SIG-M5 (cell line): ENCODE measurements around the gene SCARB1.

ENCODE experiments used
- DNase-seq: peaks from one replicate; lab custom pipeline; 2025; lab: John Stamatoyannopoulos, UW

Gene SCARB1

GRCh38 chr12:124821252-124822200 is 42.1 kb downstream of the SCARB1 start:
- no peak for DNase-seq

GRCh38 chr12:124820199-124820598 is 43.5 kb downstream of the SCARB1 start:
- no peak for DNase-seq

GRCh38 chr12:124819525-124819924 is 44.1 kb downstream of the SCARB1 start:
- no peak for DNase-seq

- no peak for DNase-seq
Measured at GRCh38 chr12:124819080-124819479, 44.6 kb downstream of the SCARB1 start.

GRCh38 chr12:124817076-124818000 is 46.3 kb downstream of the SCARB1 start:
- DNase-seq, result no peak

GRCh38 chr12:124816295-124816854 is 47.3 kb downstream of the SCARB1 start:
- DNase-seq, result no peak

- no peak for DNase-seq
Measured at GRCh38 chr12:124814741-124815613, 48.7 kb downstream of the SCARB1 start.

GRCh38 chr12:124813782-124814181 is 49.9 kb downstream of the SCARB1 start:
- DNase-seq, result no peak

- no peak for DNase-seq
Measured at GRCh38 chr12:124812979-124813378, 50.7 kb downstream of the SCARB1 start.

- no peak for DNase-seq
Measured at GRCh38 chr12:124812356-124812755, 51.3 kb downstream of the SCARB1 start.

GRCh38 chr12:124811633-124812032 is 52.0 kb downstream of the SCARB1 start:
- DNase-seq, result no peak

GRCh38 chr12:124809878-124810277 is 53.8 kb downstream of the SCARB1 start:
- no peak for DNase-seq

- DNase-seq, result no peak
Measured at GRCh38 chr12:124809391-124809790, 54.3 kb downstream of the SCARB1 start.

- no peak for DNase-seq
Measured at GRCh38 chr12:124808272-124808671, 55.4 kb downstream of the SCARB1 start.

- no peak for DNase-seq
Measured at GRCh38 chr12:124805876-124806668, 57.6 kb downstream of the SCARB1 start.

- DNase-seq, result no peak
Measured at GRCh38 chr12:124805050-124805449, 58.6 kb downstream of the SCARB1 start.

GRCh38 chr12:124804011-124804621 is 59.5 kb downstream of the SCARB1 start:
- no peak for DNase-seq

GRCh38 chr12:124802361-124802760 is 61.3 kb downstream of the SCARB1 start:
- no peak for DNase-seq

GRCh38 chr12:124800506-124800905 is 63.2 kb downstream of the SCARB1 start:
- DNase-seq, result no peak

GRCh38 chr12:124797321-124797720 is 66.3 kb downstream of the SCARB1 start:
- DNase-seq, result no peak
